ENCODE data around the gene ZNF710.

The ZNF710 gene

DNA sequence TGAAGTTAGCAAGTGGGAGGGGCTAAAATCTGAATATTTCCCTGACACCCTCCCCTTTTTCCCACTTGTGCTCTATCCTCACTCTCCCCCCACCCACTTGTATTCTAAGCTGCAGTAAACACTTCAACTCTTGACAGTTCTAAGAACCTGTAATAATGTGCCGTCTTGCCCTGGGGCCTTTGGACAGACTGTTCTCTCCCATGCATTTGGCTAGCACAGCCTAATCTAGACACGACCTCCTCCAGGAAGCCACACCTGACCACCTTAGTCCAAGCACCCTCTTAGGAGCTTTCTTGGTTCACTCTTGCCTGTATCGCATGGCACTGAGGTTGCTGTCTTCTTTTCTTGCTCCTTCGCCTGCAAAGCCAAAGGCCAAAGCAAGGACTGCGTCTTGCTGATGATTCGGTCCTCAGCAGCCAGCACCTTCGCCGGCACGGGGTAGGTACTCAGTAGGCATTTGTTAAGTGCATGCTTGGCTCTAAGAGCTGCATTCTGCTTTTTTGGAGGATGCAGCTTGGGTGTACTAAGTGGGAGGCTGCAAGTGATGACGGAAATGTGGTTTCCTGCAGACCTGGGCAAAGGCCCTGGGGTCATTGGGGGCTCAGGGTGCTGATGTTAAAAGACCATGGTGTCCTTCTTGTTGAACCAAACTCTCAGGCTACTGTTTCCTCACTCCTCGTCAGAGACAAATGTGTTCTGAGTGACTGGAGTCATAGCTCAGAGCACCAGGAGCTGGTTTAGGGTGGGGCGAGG lies 2.0 kb upstream of the ZNF710 start:
- no peak overlapping the region for H3K27ac ChIP-seq (ENCODE audit: low read depth, low read length)
- H3K4me1 ChIP-seq (ENCODE audit: control insufficient read depth, insufficient read depth, low read length) = peaks cover 3% of the 10 kb centered on the region
- H3K36me3 ChIP-seq (ENCODE audit: control insufficient read depth, insufficient read depth, low read length) = no peaks in the 10 kb centered on the region
- no peaks in the 10 kb centered on the region for H3K27me3 ChIP-seq (ENCODE audit: control insufficient read depth, insufficient read depth, low read length)
- H3K9ac ChIP-seq (ENCODE audit: low read length) = no peak overlapping the region
- H3K4me3 ChIP-seq (ENCODE audit: low read length) = no peak overlapping the region

- H3K9ac ChIP-seq (ENCODE audit: low read length) = no peak overlapping the region
Measured at GRCh38 chr15:89999676-90000185, 1.4 kb upstream of the ZNF710 start.

DNA sequence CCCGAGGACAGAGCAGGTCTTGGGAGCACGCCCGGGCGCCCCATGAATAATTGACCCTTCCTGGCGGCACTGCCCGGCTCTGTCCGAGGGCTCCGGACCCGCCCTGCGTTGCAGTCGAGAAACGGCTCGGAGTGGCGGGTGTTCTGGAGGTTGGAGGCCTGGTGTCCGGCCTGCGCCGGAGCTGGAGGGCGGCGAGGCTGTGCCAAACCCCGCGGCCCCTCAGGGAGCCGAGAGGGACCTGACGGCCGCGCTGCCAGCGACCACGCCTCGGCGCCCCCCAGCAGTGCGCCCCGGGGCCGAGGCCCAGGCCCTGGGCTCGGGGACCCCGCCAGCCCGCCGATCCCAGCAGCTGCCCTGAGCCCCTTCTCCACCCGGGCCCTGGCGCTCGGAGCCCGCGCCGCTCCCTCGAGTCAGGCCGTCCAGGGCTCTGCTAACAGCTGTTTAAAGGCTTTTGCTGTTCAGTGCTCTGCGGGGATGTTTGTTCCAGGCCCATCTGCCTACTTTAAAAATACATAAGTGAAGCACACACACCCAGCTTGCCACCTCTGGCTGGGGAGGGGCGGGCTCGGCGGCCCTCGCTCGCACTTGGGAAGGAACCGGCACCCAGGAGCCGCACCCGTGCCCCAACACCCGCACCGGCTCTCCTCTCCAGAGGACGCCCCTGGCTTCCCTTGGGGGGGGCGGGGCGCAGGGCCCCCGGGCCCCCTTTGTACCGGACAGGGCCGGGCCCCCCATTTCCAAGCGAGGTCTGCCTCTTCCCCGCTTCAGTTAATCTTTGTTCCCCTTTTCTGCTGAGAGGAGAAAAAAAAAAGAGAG lies 730 bp upstream of the ZNF710 start:
- Histone ChIP-seq H3K4me3 (ENCODE audit: low read length) (peak overlapping the region; percentile 55), H3K27me3 (ENCODE audit: control insufficient read depth, insufficient read depth, low read length) (no peaks in the 10 kb centered on the region), H3K9ac (ENCODE audit: low read length) (peak overlapping the region; percentile 71), H3K4me1 (ENCODE audit: control insufficient read depth, insufficient read depth, low read length) (peaks cover 3% of the 10 kb centered on the region), H3K36me3 (ENCODE audit: control insufficient read depth, insufficient read depth, low read length) (no peaks in the 10 kb centered on the region), H3K27ac (ENCODE audit: low read depth, low read length) (peak overlapping the region; percentile 81)

More at GRCh38 chr15:89999676-90000185, 1.4 kb upstream of the ZNF710 start:
- Histone ChIP-seq H3K4me1 (ENCODE audit: control insufficient read depth, insufficient read depth, low read length) (peaks cover 3% of the 10 kb centered on the region), H3K36me3 (ENCODE audit: control insufficient read depth, insufficient read depth, low read length) (no peaks in the 10 kb centered on the region), H3K4me3 (ENCODE audit: low read length) (peak overlapping the region; percentile 55), H3K27me3 (ENCODE audit: control insufficient read depth, insufficient read depth, low read length) (no peaks in the 10 kb centered on the region), H3K27ac (ENCODE audit: low read depth, low read length) (no peak overlapping the region)

DNA sequence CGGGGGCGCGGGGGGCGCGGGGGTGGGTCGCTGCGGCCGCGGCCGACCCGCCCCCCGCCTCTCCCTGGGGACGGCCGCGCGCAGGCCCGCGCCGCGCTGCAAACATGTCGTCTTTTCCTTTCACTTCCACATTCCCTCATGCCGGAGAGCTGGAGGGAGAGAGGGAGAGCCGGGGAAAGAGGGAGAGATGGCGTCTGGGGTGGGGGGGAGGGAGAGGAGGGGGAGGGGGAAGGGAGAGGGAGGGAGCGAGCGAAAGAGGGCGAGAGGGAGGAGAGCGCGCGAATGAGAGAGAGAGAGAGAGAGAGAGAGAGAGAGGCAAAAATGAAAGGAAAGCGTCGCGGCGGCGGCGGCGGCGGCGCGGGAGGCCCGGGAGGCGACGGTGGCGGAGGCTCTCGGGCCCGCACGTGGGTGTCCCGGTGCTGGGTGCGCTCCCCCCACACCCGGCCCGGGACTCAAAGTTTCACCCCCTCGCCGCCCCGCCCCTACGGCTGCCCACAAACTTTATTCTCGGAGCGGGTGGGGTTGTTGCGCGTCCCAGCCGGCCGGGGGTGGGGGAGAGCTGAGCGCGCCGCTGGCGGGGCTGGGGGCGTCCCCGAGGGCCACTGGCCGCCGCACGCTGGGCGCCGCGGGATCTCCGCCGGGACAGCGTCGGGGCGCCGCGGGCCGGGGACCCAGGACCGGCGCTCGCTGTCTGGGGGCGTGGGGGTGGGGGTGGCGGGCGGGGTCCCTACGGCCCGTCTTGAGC lies 731 bp downstream of the ZNF710 start:
- Histone ChIP-seq H3K27me3 (ENCODE audit: control insufficient read depth, insufficient read depth, low read length) (no peaks in the 10 kb centered on the region), H3K4me1 (ENCODE audit: control insufficient read depth, insufficient read depth, low read length) (peaks cover 3% of the 10 kb centered on the region)

GRCh38 chr15:90002428-90002844 lies 1.3 kb downstream of the ZNF710 start:
- Histone ChIP-seq H3K4me3 (ENCODE audit: low read length) (peak overlapping the region; percentile 85), H3K36me3 (ENCODE audit: control insufficient read depth, insufficient read depth, low read length) (no peaks in the 10 kb centered on the region), H3K4me1 (ENCODE audit: control insufficient read depth, insufficient read depth, low read length) (peaks cover 3% of the 10 kb centered on the region), H3K27me3 (ENCODE audit: control insufficient read depth, insufficient read depth, low read length) (no peaks in the 10 kb centered on the region), H3K9ac (ENCODE audit: low read length) (no peak overlapping the region), H3K27ac (ENCODE audit: low read depth, low read length) (peak overlapping the region; percentile 82)

More for the DNA sequence above, 731 bp downstream of the ZNF710 start:
- peak overlapping the region; percentile 85 for H3K4me3 ChIP-seq (ENCODE audit: low read length)
- peak overlapping the region; percentile 82 for H3K27ac ChIP-seq (ENCODE audit: low read depth, low read length)
- no peaks in the 10 kb centered on the region for H3K36me3 ChIP-seq (ENCODE audit: control insufficient read depth, insufficient read depth, low read length)
- no peak overlapping the region for H3K9ac ChIP-seq (ENCODE audit: low read length)

GRCh38 chr15:90003736-90004135 lies 2.6 kb downstream of the ZNF710 start:
- Histone ChIP-seq H3K4me1 (ENCODE audit: control insufficient read depth, insufficient read depth, low read length) (peaks cover 3% of the 10 kb centered on the region), H3K4me3 (ENCODE audit: low read length) (no peak overlapping the region), H3K9ac (ENCODE audit: low read length) (no peak overlapping the region), H3K27ac (ENCODE audit: low read depth, low read length) (no peak overlapping the region), H3K27me3 (ENCODE audit: control insufficient read depth, insufficient read depth, low read length) (no peaks in the 10 kb centered on the region), H3K36me3 (ENCODE audit: control insufficient read depth, insufficient read depth, low read length) (no peaks in the 10 kb centered on the region)

GRCh38 chr15:90004252-90004651 lies 3.1 kb downstream of the ZNF710 start:
- no peak overlapping the region for H3K27ac ChIP-seq (ENCODE audit: low read depth, low read length)
- no peak overlapping the region for H3K4me3 ChIP-seq (ENCODE audit: low read length)
- no peaks in the 10 kb centered on the region for H3K27me3 ChIP-seq (ENCODE audit: control insufficient read depth, insufficient read depth, low read length)
- no peak overlapping the region for H3K9ac ChIP-seq (ENCODE audit: low read length)
- H3K4me1 ChIP-seq (ENCODE audit: control insufficient read depth, insufficient read depth, low read length) = peaks cover 3% of the 10 kb centered on the region
- H3K36me3 ChIP-seq (ENCODE audit: control insufficient read depth, insufficient read depth, low read length) = no peaks in the 10 kb centered on the region

GRCh38 chr15:90004671-90005070 lies 3.5 kb downstream of the ZNF710 start:
- no peaks in the 10 kb centered on the region for H3K27me3 ChIP-seq (ENCODE audit: control insufficient read depth, insufficient read depth, low read length)
- no peak overlapping the region for H3K9ac ChIP-seq (ENCODE audit: low read length)
- H3K4me1 ChIP-seq (ENCODE audit: control insufficient read depth, insufficient read depth, low read length) = peaks cover 3% of the 10 kb centered on the region
- no peak overlapping the region for H3K4me3 ChIP-seq (ENCODE audit: low read length)
- peak overlapping the region; percentile 16 for H3K27ac ChIP-seq (ENCODE audit: low read depth, low read length)
- H3K36me3 ChIP-seq (ENCODE audit: control insufficient read depth, insufficient read depth, low read length) = no peaks in the 10 kb centered on the region

- no peak overlapping the region for H3K9ac ChIP-seq (ENCODE audit: low read length)
- peaks cover 3% of the 10 kb centered on the region for H3K4me1 ChIP-seq (ENCODE audit: control insufficient read depth, insufficient read depth, low read length)
- no peak overlapping the region for H3K4me3 ChIP-seq (ENCODE audit: low read length)
- no peaks in the 10 kb centered on the region for H3K36me3 ChIP-seq (ENCODE audit: control insufficient read depth, insufficient read depth, low read length)
- H3K27ac ChIP-seq (ENCODE audit: low read depth, low read length) = no peak overlapping the region
- no peaks in the 10 kb centered on the region for H3K27me3 ChIP-seq (ENCODE audit: control insufficient read depth, insufficient read depth, low read length)
Measured at GRCh38 chr15:90006217-90007075, 5.3 kb downstream of the ZNF710 start.

GRCh38 chr15:90007076-90007460 lies 5.9 kb downstream of the ZNF710 start:
- Histone ChIP-seq H3K4me1 (ENCODE audit: control insufficient read depth, insufficient read depth, low read length) (peaks cover 3% of the 10 kb centered on the region), H3K9ac (ENCODE audit: low read length) (no peak overlapping the region), H3K27ac (ENCODE audit: low read depth, low read length) (no peak overlapping the region), H3K4me3 (ENCODE audit: low read length) (no peak overlapping the region), H3K27me3 (ENCODE audit: control insufficient read depth, insufficient read depth, low read length) (no peaks in the 10 kb centered on the region), H3K36me3 (ENCODE audit: control insufficient read depth, insufficient read depth, low read length) (no peaks in the 10 kb centered on the region)

GRCh38 chr15:90008607-90009006 lies 7.5 kb downstream of the ZNF710 start:
- no peak overlapping the region for H3K27ac ChIP-seq (ENCODE audit: low read depth, low read length)
- no peaks in the 10 kb centered on the region for H3K4me1 ChIP-seq (ENCODE audit: control insufficient read depth, insufficient read depth, low read length)
- no peaks in the 10 kb centered on the region for H3K27me3 ChIP-seq (ENCODE audit: control insufficient read depth, insufficient read depth, low read length)
- no peak overlapping the region for H3K9ac ChIP-seq (ENCODE audit: low read length)
- H3K4me3 ChIP-seq (ENCODE audit: low read length) = no peak overlapping the region
- H3K36me3 ChIP-seq (ENCODE audit: control insufficient read depth, insufficient read depth, low read length) = no peaks in the 10 kb centered on the region

Data from rectal smooth muscle tissue (tissue), 1 donor.